Ishikawa (cell line): ENCODE measurements around the gene RASSF6.

Source experiments
- CEBPB ChIP-seq: IDR thresholded peaks from 2 replicates; pipeline ENCODE4 v1.6.1; 2012
- CREB1 ChIP-seq: IDR thresholded peaks from 2 replicates; pipeline ENCODE4 v1.6.1; 2012; ENCODE audit warnings: low read depth
- EGR1 ChIP-seq: IDR thresholded peaks from 2 replicates; pipeline ENCODE4 v1.6.1; 2012
- EP300 ChIP-seq: IDR thresholded peaks from 2 replicates; pipeline ENCODE4 v1.6.1; 2012; ENCODE audit warnings: borderline replicate concordance
- FOXM1 ChIP-seq: IDR thresholded peaks from 2 replicates; pipeline ENCODE4 v1.6.1; 2012; ENCODE audit warnings: low read depth, borderline replicate concordance
- MAX ChIP-seq: IDR thresholded peaks from 2 replicates; pipeline ENCODE4 v1.6.1; 2012
- NFIC ChIP-seq: IDR thresholded peaks from 2 replicates; pipeline ENCODE4 v1.6.1; 2012
- RAD21 ChIP-seq: IDR thresholded peaks from 2 replicates; pipeline ENCODE4 v1.6.1; 2012; ENCODE audit warnings: low read depth
- TAF1 ChIP-seq: IDR thresholded peaks from 2 replicates; pipeline ENCODE4 v1.6.1; 2012; ENCODE audit warnings: low read depth, mild to moderate bottlenecking
- TCF12 ChIP-seq: IDR thresholded peaks from 2 replicates; pipeline ENCODE4 v1.6.1; 2012; ENCODE audit warnings: low read depth
- TEAD4 ChIP-seq: IDR thresholded peaks from 2 replicates; pipeline ENCODE4 v1.6.1; 2012
- USF1 ChIP-seq: IDR thresholded peaks from 2 replicates; pipeline ENCODE4 v1.6.1; 2012
- YY1 ChIP-seq: IDR thresholded peaks from 2 replicates; pipeline ENCODE4 v1.6.1; 2012; ENCODE audit warnings: low read depth
- ZBTB7A ChIP-seq: IDR thresholded peaks from 2 replicates; pipeline ENCODE4 v1.6.1; 2012; ENCODE audit warnings: low read depth
- TF ChIP-seq, protein P1 (sequence below): IDR thresholded peaks from 2 replicates; pipeline ENCODE4 v1.6.1; 2012; ENCODE audit warnings: low read depth, mild to moderate bottlenecking

The RASSF6 gene

GRCh38 chr4:73538162-73538561, 82.1 kb downstream of the RASSF6 start:
- TF ChIP-seq TEAD4, result no peak
- TF ChIP-seq FOXM1, result no peak
- no peak for TF ChIP-seq USF1
- TF ChIP-seq EGR1, result no peak
- TF ChIP-seq, protein P1, sequence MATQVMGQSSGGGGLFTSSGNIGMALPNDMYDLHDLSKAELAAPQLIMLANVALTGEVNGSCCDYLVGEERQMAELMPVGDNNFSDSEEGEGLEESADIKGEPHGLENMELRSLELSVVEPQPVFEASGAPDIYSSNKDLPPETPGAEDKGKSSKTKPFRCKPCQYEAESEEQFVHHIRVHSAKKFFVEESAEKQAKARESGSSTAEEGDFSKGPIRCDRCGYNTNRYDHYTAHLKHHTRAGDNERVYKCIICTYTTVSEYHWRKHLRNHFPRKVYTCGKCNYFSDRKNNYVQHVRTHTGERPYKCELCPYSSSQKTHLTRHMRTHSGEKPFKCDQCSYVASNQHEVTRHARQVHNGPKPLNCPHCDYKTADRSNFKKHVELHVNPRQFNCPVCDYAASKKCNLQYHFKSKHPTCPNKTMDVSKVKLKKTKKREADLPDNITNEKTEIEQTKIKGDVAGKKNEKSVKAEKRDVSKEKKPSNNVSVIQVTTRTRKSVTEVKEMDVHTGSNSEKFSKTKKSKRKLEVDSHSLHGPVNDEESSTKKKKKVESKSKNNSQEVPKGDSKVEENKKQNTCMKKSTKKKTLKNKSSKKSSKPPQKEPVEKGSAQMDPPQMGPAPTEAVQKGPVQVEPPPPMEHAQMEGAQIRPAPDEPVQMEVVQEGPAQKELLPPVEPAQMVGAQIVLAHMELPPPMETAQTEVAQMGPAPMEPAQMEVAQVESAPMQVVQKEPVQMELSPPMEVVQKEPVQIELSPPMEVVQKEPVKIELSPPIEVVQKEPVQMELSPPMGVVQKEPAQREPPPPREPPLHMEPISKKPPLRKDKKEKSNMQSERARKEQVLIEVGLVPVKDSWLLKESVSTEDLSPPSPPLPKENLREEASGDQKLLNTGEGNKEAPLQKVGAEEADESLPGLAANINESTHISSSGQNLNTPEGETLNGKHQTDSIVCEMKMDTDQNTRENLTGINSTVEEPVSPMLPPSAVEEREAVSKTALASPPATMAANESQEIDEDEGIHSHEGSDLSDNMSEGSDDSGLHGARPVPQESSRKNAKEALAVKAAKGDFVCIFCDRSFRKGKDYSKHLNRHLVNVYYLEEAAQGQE, result no peak
- TF ChIP-seq TCF12, result no peak
- TF ChIP-seq CREB1, result no peak
- no peak for TF ChIP-seq CEBPB
- TF ChIP-seq NFIC, result no peak
- TF ChIP-seq EP300, result no peak

DNA sequence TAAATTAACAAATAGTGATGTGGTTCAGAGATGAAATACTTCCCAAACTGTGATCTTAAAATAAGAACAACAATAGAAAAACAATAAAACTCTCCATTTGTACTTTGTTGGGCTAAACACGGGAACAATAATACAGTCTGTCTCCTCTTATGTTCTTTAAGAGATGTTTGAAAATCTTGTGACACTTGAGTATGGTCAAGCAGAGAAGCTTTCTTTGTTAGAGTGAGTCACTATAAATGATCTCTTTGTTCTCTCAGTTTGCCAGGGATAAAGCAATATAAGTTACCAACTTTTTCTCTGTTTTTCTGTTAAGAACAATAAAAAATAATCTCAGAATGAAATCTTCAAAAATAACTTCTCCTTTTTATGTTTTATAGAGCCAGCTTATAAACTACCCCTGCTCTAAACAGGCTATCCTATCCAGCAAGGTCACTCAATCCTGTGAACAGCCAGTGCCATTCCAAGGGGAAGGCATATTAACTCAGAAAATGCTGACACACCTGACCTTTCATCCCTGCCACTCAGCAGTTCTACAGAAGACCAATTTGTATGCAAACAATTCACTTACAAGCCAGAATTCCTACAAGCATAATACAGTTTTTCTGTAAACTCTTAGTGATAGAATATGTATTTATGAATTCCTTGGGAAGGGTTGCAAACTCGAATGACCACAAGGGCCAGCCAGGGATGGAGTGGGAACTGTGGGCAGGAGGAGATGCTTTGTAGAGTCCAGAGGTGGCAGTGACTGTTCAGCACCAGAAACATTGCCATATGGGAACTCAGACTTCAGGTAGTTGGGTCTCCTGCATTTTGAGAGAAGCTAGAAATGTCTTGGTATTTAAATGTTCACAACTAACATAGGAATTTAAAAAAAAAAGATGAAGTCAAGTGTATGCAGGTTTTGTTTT, 86.5 kb downstream of the RASSF6 start:
- TF ChIP-seq, protein P1, result no peak
- no peak for TF ChIP-seq YY1
- TF ChIP-seq TCF12, result no peak
- TF ChIP-seq USF1, result no peak
- TF ChIP-seq RAD21, result no peak
- no peak for TF ChIP-seq CREB1
- TF ChIP-seq TAF1, result no peak
- TF ChIP-seq EP300, result no peak
- no peak for TF ChIP-seq EGR1
- TF ChIP-seq MAX, result no peak
- TF ChIP-seq ZBTB7A, result no peak

- TF ChIP-seq RAD21 (no peak), CREB1 (no peak), USF1 (no peak), TCF12 (no peak), NFIC (no peak), ZBTB7A (no peak), YY1 (no peak), EP300 (no peak), TEAD4 (no peak), EGR1 (no peak), TAF1 (no peak), CEBPB (no peak), MAX (no peak), FOXM1 (no peak)
- TF ChIP-seq, protein P1, result no peak
Measured at GRCh38 chr4:73528171-73528570, 92.1 kb downstream of the RASSF6 start.
